Body of pancreas (tissue), 4 donors: ENCODE data around the gene TPH2.

Experiments used
- CTCF ChIP-seq, 7 experiments: fragments of 450-650 bp in 4 of 7; fragments of 200-600 bp in 3 of 7; sonication (generic) in 3 of 7; IDR thresholded peaks; one replicate each; pipeline ENCODE4 v1.5.1; 2016 to 2019; ENCODE audit warnings: antibody characterized with exemption in 7 of 7
- POLR2A ChIP-seq, 3 donors: fragments of 450-650 bp; IDR thresholded peaks; one replicate each; pipeline ENCODE4 v1.6.1; 2016; ENCODE audit warnings: antibody characterized with exemption in 3 of 3, mild to moderate bottlenecking in 2 of 3

GRCh38 chr12:72041811-72042210, 103.2 kb downstream of the TPH2 start:
- no peak for TF ChIP-seq CTCF (IDR thresholded peaks at IDR 0.05)
- TF ChIP-seq POLR2A (IDR thresholded peaks at IDR 0.05) = no peak
